ENCODE data around the gene CDH3. TPM values are rescaled to one million over a fixed set of nuclear protein-coding genes. Genes with fewer than 3 reads are reported as not detected.

The CDH3 gene
- polyA plus RNA-seq, 1 donor (not counting 4 experiments of a cell fraction or from before 2014, with no cell fraction given): 366 TPM

- Histone ChIP-seq H3K36me3 (ENCODE audit: control insufficient read depth in 2 of 2, extremely low read depth in 1 of 2, insufficient read depth in 2 of 2, low read length in 2 of 2) (peaks cover 6 to 14% of the 10 kb centered on the region in 2 experiments), H3K4me3 (ENCODE audit: control insufficient read depth in 2 of 3, extremely low read depth in 1 of 3, insufficient read depth in 2 of 3, low read depth in 1 of 3, low read length in 3 of 3) (peak overlapping the region; percentile 90 to 97 (median 97)), H3K4me1 (ENCODE audit: control insufficient read depth, extremely low read depth, insufficient read depth, low read length) (peaks cover 47% of the 10 kb centered on the region), H3K27ac (ENCODE audit: control insufficient read depth, insufficient read depth, low read length) (peak overlapping the region; percentile 95), H3K27me3 (ENCODE audit: control insufficient read depth, extremely low read depth, insufficient read depth, low read length) (no peaks in the 10 kb centered on the region), H3K79me2 (ENCODE audit: control insufficient read depth, insufficient read depth, low read length) (peaks cover 53% of the 10 kb centered on the region), H2AFZ (ENCODE audit: control insufficient read depth, low read length) (no peak overlapping the region), H3K9ac (ENCODE audit: control insufficient read depth, extremely low read depth, insufficient read depth, low read length) (peak overlapping the region; percentile 97), H3K9me1 (ENCODE audit: control insufficient read depth, extremely low read depth, insufficient read depth, low read length) (peaks cover 2% of the 10 kb centered on the region), H4K20me1 (ENCODE audit: control insufficient read depth, extremely low read depth, insufficient read depth, low read length) (peaks cover 3% of the 10 kb centered on the region), H3K4me2 (ENCODE audit: control insufficient read depth, extremely low read depth, insufficient read depth, low read depth, low read length) (peak overlapping the region; percentile 99), H3K9me3 (ENCODE audit: control insufficient read depth, low read depth, low read length) (no peaks in the 10 kb centered on the region)
- TF ChIP-seq CTCF (optimal IDR thresholded peaks at IDR 0.05 in 1 of 3, IDR thresholded peaks at IDR 0.05 in 1 of 3, conservative IDR thresholded peaks at IDR 0.05 in 1 of 3; ENCODE audit: extremely low read depth in 1 of 3, insufficient read depth in 2 of 3, low read length in 3 of 3) (peak in 2 of 3 experiments; percentile 11 to 67), EZH2 (IDR thresholded peaks at IDR 0.05; ENCODE audit: low read length) (no peak)
- dilution Hi-C loops (cut with MboI; ENCODE audit: extremely low pct_ligation_motif_present, low sequenced_read_pairs): no loop called here
- DNase-seq (ENCODE audit: low read depth, low spot score) (no peak), FAIRE-seq (no peak)
Measured at GRCh38 chr16:68737730-68738629, 92.9 kb downstream of the CDH3 start.

- H3K9me3 ChIP-seq (ENCODE audit: control insufficient read depth, low read depth, low read length): no peaks in the 10 kb centered on the region
- H3K36me3 ChIP-seq (ENCODE audit: control insufficient read depth in 2 of 2, extremely low read depth in 1 of 2, insufficient read depth in 2 of 2, low read length in 2 of 2): peaks cover 9 to 21% of the 10 kb centered on the region in 2 experiments
- no peak for TF ChIP-seq EZH2 (IDR thresholded peaks at IDR 0.05; ENCODE audit: low read length)
- TF ChIP-seq CTCF (optimal IDR thresholded peaks at IDR 0.05 in 1 of 3, IDR thresholded peaks at IDR 0.05 in 1 of 3, conservative IDR thresholded peaks at IDR 0.05 in 1 of 3; ENCODE audit: extremely low read depth in 1 of 3, insufficient read depth in 2 of 3, low read length in 3 of 3): no peak
- peak overlapping the region; percentile 80 for H3K4me2 ChIP-seq (ENCODE audit: control insufficient read depth, extremely low read depth, insufficient read depth, low read depth, low read length)
- H3K27me3 ChIP-seq (ENCODE audit: control insufficient read depth, extremely low read depth, insufficient read depth, low read length): no peaks in the 10 kb centered on the region
- peaks cover 7% of the 10 kb centered on the region for H4K20me1 ChIP-seq (ENCODE audit: control insufficient read depth, extremely low read depth, insufficient read depth, low read length)
- H3K27ac ChIP-seq (ENCODE audit: control insufficient read depth, insufficient read depth, low read length): peak overlapping the region; percentile 89
- no peak overlapping the region for H2AFZ ChIP-seq (ENCODE audit: control insufficient read depth, low read length)
- peak overlapping the region; percentile 63 for H3K9ac ChIP-seq (ENCODE audit: control insufficient read depth, extremely low read depth, insufficient read depth, low read length)
- H3K79me2 ChIP-seq (ENCODE audit: control insufficient read depth, insufficient read depth, low read length): peaks cover 72% of the 10 kb centered on the region
- DNase-seq (ENCODE audit: low read depth, low spot score) (no peak), FAIRE-seq (peak; percentile 68)
- H3K4me3 ChIP-seq (ENCODE audit: control insufficient read depth in 2 of 3, extremely low read depth in 1 of 3, insufficient read depth in 2 of 3, low read depth in 1 of 3, low read length in 3 of 3): peak overlapping the region in 2 of 3 experiments; percentile 40 to 41
- H3K9me1 ChIP-seq (ENCODE audit: control insufficient read depth, extremely low read depth, insufficient read depth, low read length): peaks cover 4% of the 10 kb centered on the region
- dilution Hi-C loops (cut with MboI; ENCODE audit: extremely low pct_ligation_motif_present, low sequenced_read_pairs): no loop called here
- H3K4me1 ChIP-seq (ENCODE audit: control insufficient read depth, extremely low read depth, insufficient read depth, low read length): peaks cover 68% of the 10 kb centered on the region
Measured at GRCh38 chr16:68739964-68740627, 95.0 kb downstream of the CDH3 start.

Data from keratinocyte (primary cell).